IMR-90 (cell line): ENCODE results near the gene CCNI. TPM values are rescaled to one million over a fixed set of nuclear protein-coding genes. Genes with fewer than 3 reads are reported as not detected.

ENCODE experiments used
- ATAC-seq: fragments of 200-7000 bp; cut with Tn5 transposase; 2 replicates; pipeline ENCODE4 v1.9.1; 2020; ENCODE audit warnings: low read depth, mild to moderate bottlenecking, moderate library complexity
- BruUV-seq: library from RNA; stranded (reverse); fragments of 400-500 nt; replicated peaks from 2 replicates; lab custom pipeline; 2021; lab: Mats Ljungman, UMichigan
- CTCF ChIA-PET: fragments of 300-600 bp; formaldehyde crosslinking; extraction: SDS; loops from one replicate; lab custom pipeline; 2021; ENCODE audit warnings: antibody characterized with exemption; lab: Yijun Ruan, JAX
- POLR2A ChIA-PET: fragments of 300-600 bp; sonication (Branson Sonifier 250); formaldehyde crosslinking; loops from one replicate; lab custom pipeline; 2022; ENCODE audit warnings: antibody characterized with exemption; ENCODE audit not compliant: unreplicated experiment; lab: Charles Lee
- DNase-seq: peaks from one replicate; pipeline ENCODE4 v3.0.0; 2013
- H2AFZ ChIP-seq: replicated peaks from 2 replicates; pipeline ENCODE3; 2013; ENCODE audit warnings: low read length, mild to moderate bottlenecking; ENCODE audit not compliant: poor library complexity
- H2AK5ac ChIP-seq: 2 replicates; pipeline ENCODE4 v1.6.1; 2013; ENCODE audit warnings: low read depth, low read length, inconsistent platforms
- H2AK9ac ChIP-seq: replicated peaks from 2 replicates; pipeline ENCODE3; 2013; ENCODE audit warnings: mild to moderate bottlenecking, low read depth, low read length, moderate library complexity; ENCODE audit not compliant: poor library complexity
- H2BK120ac ChIP-seq: 2 replicates; pipeline ENCODE4 v1.6.1; 2013; ENCODE audit warnings: low read depth, low read length, inconsistent platforms
- H2BK15ac ChIP-seq: 3 replicates; pipeline ENCODE4 v1.6.1; 2013; ENCODE audit warnings: low read depth, low read length, inconsistent platforms
- H2BK20ac ChIP-seq: 2 replicates; pipeline ENCODE4 v1.6.1; 2013; ENCODE audit warnings: low read depth, mild to moderate bottlenecking, inconsistent platforms, low read length, moderate library complexity
- H2BK5ac ChIP-seq: 2 replicates; pipeline ENCODE4 v1.6.1; 2013; ENCODE audit warnings: mild to moderate bottlenecking, low read depth, low read length, inconsistent platforms; ENCODE audit not compliant: poor library complexity, severe bottlenecking
- H3K14ac ChIP-seq: replicated peaks from 2 replicates; pipeline ENCODE4 v1.6.1; 2013; ENCODE audit warnings: low read depth, low read length, inconsistent platforms
- H3K18ac ChIP-seq: 2 replicates; pipeline ENCODE4 v1.6.1; 2013; ENCODE audit warnings: low read depth, low read length, control low read depth
- H3K23ac ChIP-seq: 2 replicates; pipeline ENCODE4 v1.6.1; 2013; ENCODE audit warnings: low read depth, low read length, inconsistent platforms
- H3K27ac ChIP-seq: 2 replicates; pipeline ENCODE4 v1.5.1; 2013; ENCODE audit warnings: mild to moderate bottlenecking, control low read depth, low read length; ENCODE audit not compliant: insufficient read depth
- H3K27me3 ChIP-seq: 2 replicates; pipeline ENCODE4 v1.6.1; 2013; ENCODE audit warnings: low read length; ENCODE audit not compliant: control insufficient read depth, insufficient read depth
- H3K36me3 ChIP-seq: 2 replicates; pipeline ENCODE4 v1.6.1; 2013; ENCODE audit warnings: low read length, mixed read lengths; ENCODE audit not compliant: control insufficient read depth, insufficient read depth
- H3K4ac ChIP-seq: 2 replicates; pipeline ENCODE4 v1.6.1; 2013; ENCODE audit warnings: low read depth, low read length, inconsistent platforms
- H3K4me1 ChIP-seq: 2 replicates; pipeline ENCODE4 v1.6.1; 2013; ENCODE audit warnings: low read length, mixed read lengths; ENCODE audit not compliant: control insufficient read depth, insufficient read depth
- H3K4me2 ChIP-seq: 2 replicates; pipeline ENCODE4 v1.6.1; 2013; ENCODE audit warnings: low read depth, mild to moderate bottlenecking, control low read depth, low read length, moderate library complexity
- H3K4me3 ChIP-seq: 2 replicates; pipeline ENCODE4 v1.5.1; 2013; ENCODE audit warnings: low read depth, mild to moderate bottlenecking, control low read depth, low read length, moderate library complexity; ENCODE audit not compliant: insufficient read depth
- H3K56ac ChIP-seq: 2 replicates; pipeline ENCODE4 v1.6.1; 2013; ENCODE audit warnings: low read length, inconsistent platforms; ENCODE audit not compliant: insufficient read depth; ENCODE audit errors: extremely low read depth
- H3K79me1 ChIP-seq, 2 experiments: 2 replicates each; pipeline ENCODE4 v1.6.1; 2013; ENCODE audit warnings: low read length in 2 of 2, inconsistent platforms in 1 of 2, low read depth in 1 of 2
- H3K9ac ChIP-seq: 2 replicates; pipeline ENCODE4 v1.6.1; 2013; ENCODE audit warnings: low read depth, low read length, control low read depth
- H3K9me1 ChIP-seq: 2 replicates; pipeline ENCODE4 v1.6.1; 2013; ENCODE audit warnings: low read length, inconsistent platforms; ENCODE audit not compliant: insufficient read depth
- H3K9me3 ChIP-seq: 2 replicates; pipeline ENCODE4 v1.6.1; 2013; ENCODE audit warnings: low read length; ENCODE audit not compliant: control insufficient read depth, insufficient read depth
- H4K20me1 ChIP-seq: 2 replicates; pipeline ENCODE4 v1.6.1; 2013; ENCODE audit warnings: low read length, inconsistent platforms; ENCODE audit not compliant: insufficient read depth
- H4K5ac ChIP-seq: 2 replicates; pipeline ENCODE4 v1.6.1; 2013; ENCODE audit warnings: mild to moderate bottlenecking, low read depth, low read length, control low read depth
- H4K8ac ChIP-seq, 2 experiments: 2 replicates each; pipeline ENCODE4 v1.6.1; 2013; ENCODE audit warnings: low read depth in 2 of 2, low read length in 2 of 2, control low read depth in 1 of 2, inconsistent platforms in 1 of 2
- H4K91ac ChIP-seq: 2 replicates; pipeline ENCODE4 v1.6.1; 2013; ENCODE audit warnings: low read depth, low read length, inconsistent platforms; ENCODE audit not compliant: insufficient read depth
- CHD1 ChIP-seq: IDR thresholded peaks from 2 replicates; pipeline ENCODE4 v1.6.1; 2012; ENCODE audit warnings: low read depth, low read length, improper control_type of control experiment
- POLR2A ChIP-seq: IDR thresholded peaks from 2 replicates; pipeline ENCODE4 v1.6.1; 2012; ENCODE audit warnings: mild to moderate bottlenecking, low read depth, low read length
- RFX5 ChIP-seq: IDR thresholded peaks from 2 replicates; pipeline ENCODE4 v1.8.0; 2012; ENCODE audit warnings: low read depth, mild to moderate bottlenecking, low read length, moderate library complexity
- WGBS, 2 experiments: methylation state at CpG; one replicate each; pipeline versions ENCODE4 v1.1.5 to v1.1.7; 2013; ENCODE audit warnings: missing lambda C conversion rate in 2 of 2; ENCODE audit not compliant: insufficient read length in 1 of 2; ENCODE audit errors: extremely low coverage in 2 of 2; 5-methylcytosine and 5-hydroxymethylcytosine counted together
- dilution Hi-C: fragments of 300-500 bp; cut with HindIII; formaldehyde crosslinking; loops from one replicate; pipeline ENCODE4 v1.14.3; 2018; ENCODE audit warnings: low sequenced_read_pairs; ENCODE audit not compliant: unreplicated experiment
- in situ Hi-C: fragments of 300-500 bp; cut with MboI; formaldehyde crosslinking; loops from 3 replicates; pipeline ENCODE4 v1.14.3; 2019; ENCODE audit warnings: low sequenced_read_pairs, inconsistent platforms, mixed read lengths
- intact Hi-C: fragments of 100-400 bp; cut with micrococcal nuclease; formaldehyde crosslinking; loops from 2 replicates; pipeline ENCODE4 v1.10.0; 2022
- polyA plus RNA-seq, 3 experiments: library from polyadenylated mRNA; depleted of rRNA; stranded (reverse); fragments of >200 nt; gene quantifications; 2 replicates each; pipeline ENCODE4 v1.2.3, GENCODE V29; 2012; ENCODE audit warnings: low replicate concordance in 1 of 3
- total RNA-seq: library from RNA; depleted of rRNA; stranded (reverse); fragments of >200 nt; gene quantifications from 2 replicates; pipeline ENCODE4 v1.2.3, GENCODE V29; 2012

The CCNI gene
- total and polyA plus RNA-seq, 2 of the 4 experiments (the other 2 are of a cell fraction) = 70.1 to 100 TPM

- H4K91ac ChIP-seq = no peak overlapping the region
- H4K5ac ChIP-seq = no peak overlapping the region
- BruUV-seq = no TSS peak
- intact Hi-C loops (no loop called here), dilution Hi-C loops (no loop called here), in situ Hi-C loops (loop anchor here (10.0 kb wide), 1 partner anchor 73 kb away; no protein-coding TSS in a partner anchor)
- H3K56ac ChIP-seq = no peak overlapping the region; the same call in 1 of the 2 replicates
- peak overlapping the region; percentile 3 for H2BK5ac ChIP-seq
- H3K9me1 ChIP-seq = peaks cover 14% of the 10 kb centered on the region
- H3K14ac ChIP-seq = no peak overlapping the region
- DNase-seq = no peak
- H3K27me3 ChIP-seq = no peaks in the 10 kb centered on the region
- no peak overlapping the region for H3K18ac ChIP-seq
- H3K9ac ChIP-seq = no peak overlapping the region
- no peak overlapping the region for H3K23ac ChIP-seq
- POLR2A ChIA-PET = no interaction called here
- CTCF ChIA-PET = no interaction called here
- H3K79me1 ChIP-seq = peaks cover 57 to 70% of the 10 kb centered on the region in 2 experiments
- ATAC-seq = no peak
- H4K20me1 ChIP-seq = no peaks in the 10 kb centered on the region; the same call in 1 of the 2 replicates
- H4K8ac ChIP-seq = no peak overlapping the region
- no peak overlapping the region for H3K4ac ChIP-seq
- H2AK5ac ChIP-seq = no peak overlapping the region
- 67% methylated on average over 1 of the region's 2 CpGs; no CpG with 5 or more reads in 1 of the 2 experiments for WGBS, 2 experiments
- peaks cover 67% of the 10 kb centered on the region for H3K36me3 ChIP-seq
- H2BK15ac ChIP-seq = no peak overlapping the region
- no peak overlapping the region for H3K4me2 ChIP-seq
- peaks cover 7% of the 10 kb centered on the region for H3K4me1 ChIP-seq
- H2BK120ac ChIP-seq = no peak overlapping the region
- TF ChIP-seq POLR2A (no peak), RFX5 (no peak), CHD1 (no peak)
- no peaks in the 10 kb centered on the region for H3K9me3 ChIP-seq
- no peak overlapping the region for H2AFZ ChIP-seq
- no peak overlapping the region for H2AK9ac ChIP-seq
- H3K27ac ChIP-seq = no peak overlapping the region
- H3K4me3 ChIP-seq = no peak overlapping the region
- no peak overlapping the region for H2BK20ac ChIP-seq
Measured at GRCh38 chr4:77028246-77028645, 47.5 kb downstream of the CCNI start.
